ENCODE data around the gene ZNF578.
"Not testable (repeated sequence)": the region's sequence is repeated elsewhere in the genome, so short reads cannot be mapped to it uniquely, and the experiment has no call there.

DNA sequence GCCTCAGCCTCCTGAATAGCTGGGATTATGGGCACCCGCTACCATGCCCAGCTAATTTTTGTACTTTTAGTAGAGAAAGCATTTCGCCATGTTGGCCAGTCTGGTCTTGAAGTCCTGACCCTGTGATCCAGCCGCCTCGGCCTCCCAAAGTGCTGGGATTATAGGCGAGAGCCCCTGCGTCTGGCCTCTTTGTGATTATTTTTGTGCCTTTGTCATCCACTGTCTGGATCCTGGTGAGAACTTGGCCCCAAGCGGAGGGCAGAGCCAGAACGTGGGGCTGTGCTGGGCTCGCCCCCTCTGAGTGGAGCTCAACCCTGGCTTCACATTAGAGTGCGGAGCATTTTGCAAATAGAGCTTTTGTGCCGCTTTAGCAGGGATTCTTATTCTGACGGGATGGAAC lies 47.6 kb downstream of the ZNF578 start:
- not testable (repeated sequence) for TF ChIP-seq POLR2A (IDR thresholded peaks at IDR 0.05)
- TF ChIP-seq, protein P1, sequence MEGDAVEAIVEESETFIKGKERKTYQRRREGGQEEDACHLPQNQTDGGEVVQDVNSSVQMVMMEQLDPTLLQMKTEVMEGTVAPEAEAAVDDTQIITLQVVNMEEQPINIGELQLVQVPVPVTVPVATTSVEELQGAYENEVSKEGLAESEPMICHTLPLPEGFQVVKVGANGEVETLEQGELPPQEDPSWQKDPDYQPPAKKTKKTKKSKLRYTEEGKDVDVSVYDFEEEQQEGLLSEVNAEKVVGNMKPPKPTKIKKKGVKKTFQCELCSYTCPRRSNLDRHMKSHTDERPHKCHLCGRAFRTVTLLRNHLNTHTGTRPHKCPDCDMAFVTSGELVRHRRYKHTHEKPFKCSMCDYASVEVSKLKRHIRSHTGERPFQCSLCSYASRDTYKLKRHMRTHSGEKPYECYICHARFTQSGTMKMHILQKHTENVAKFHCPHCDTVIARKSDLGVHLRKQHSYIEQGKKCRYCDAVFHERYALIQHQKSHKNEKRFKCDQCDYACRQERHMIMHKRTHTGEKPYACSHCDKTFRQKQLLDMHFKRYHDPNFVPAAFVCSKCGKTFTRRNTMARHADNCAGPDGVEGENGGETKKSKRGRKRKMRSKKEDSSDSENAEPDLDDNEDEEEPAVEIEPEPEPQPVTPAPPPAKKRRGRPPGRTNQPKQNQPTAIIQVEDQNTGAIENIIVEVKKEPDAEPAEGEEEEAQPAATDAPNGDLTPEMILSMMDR (IDR thresholded peaks at IDR 0.05): not testable (repeated sequence)
